ENCODE measurements around the gene VSTM2L. TPM values are rescaled to one million over a fixed set of nuclear protein-coding genes. Genes with fewer than 3 reads are reported as not detected.

Gene VSTM2L
- total RNA-seq, 1 donor from 2014 or later = 2.9 TPM

GRCh38 chr20:37881601-37882343, 21.2 kb upstream of the VSTM2L start:
- no peak overlapping the region for H3K9ac ChIP-seq
- no peaks in the 10 kb centered on the region for H3K27me3 ChIP-seq
- Mint-ChIP-seq H3K36me3 (no peaks in the 10 kb centered on the region), H3K9me3 (no peaks in the 10 kb centered on the region), H3K4me1 (peaks cover 36% of the 10 kb centered on the region), H3K27ac (peak overlapping the region; percentile 40), H3K27me3 (ENCODE audit: insufficient read depth, low read depth) (peaks cover 4% of the 10 kb centered on the region), H3K4me3 (peak overlapping the region; percentile 45)
- TF ChIP-seq EZH2phosphoT487 (IDR thresholded peaks at IDR 0.05) (no peak), EZH2 (IDR thresholded peaks at IDR 0.05) (no peak), CTCF (IDR thresholded peaks at IDR 0.05) (no peak)
- no peaks in the 10 kb centered on the region for H3K79me2 ChIP-seq (ENCODE audit: low read depth)
- no peak overlapping the region for H2AFZ ChIP-seq (replicated peaks)
- no peak overlapping the region for H3K4me2 ChIP-seq
- H3F3A ChIP-seq (ENCODE audit: low read depth) = no peaks in the 10 kb centered on the region
- H3K4me1 ChIP-seq = no peaks in the 10 kb centered on the region
- no peak for DNase-seq (ENCODE audit: low spot score)
- H3K4me3 ChIP-seq = no peak overlapping the region
- peaks cover 2% of the 10 kb centered on the region for H4K20me1 ChIP-seq (ENCODE audit: low read depth)
- H3K27ac ChIP-seq = no peak overlapping the region
- H3K36me3 ChIP-seq = no peaks in the 10 kb centered on the region
- no peaks in the 10 kb centered on the region for H3K9me3 ChIP-seq (ENCODE audit: low read depth)

GRCh38 chr20:37882961-37883712, 19.8 kb upstream of the VSTM2L start:
- H4K20me1 ChIP-seq (ENCODE audit: low read depth) = peaks cover 2% of the 10 kb centered on the region
- DNase-seq (ENCODE audit: low spot score) = no peak
- no peak overlapping the region for H3K27ac Mint-ChIP-seq
- peaks cover 4% of the 10 kb centered on the region for H3K27me3 Mint-ChIP-seq (ENCODE audit: insufficient read depth, low read depth)
- no peak overlapping the region for H3K9ac ChIP-seq
- H3K4me1 ChIP-seq = no peaks in the 10 kb centered on the region
- TF ChIP-seq CTCF (IDR thresholded peaks at IDR 0.05) (no peak), EZH2phosphoT487 (IDR thresholded peaks at IDR 0.05) (no peak), EZH2 (IDR thresholded peaks at IDR 0.05) (no peak)
- H3K79me2 ChIP-seq (ENCODE audit: low read depth) = no peaks in the 10 kb centered on the region
- no peak overlapping the region for H3K4me3 Mint-ChIP-seq
- no peaks in the 10 kb centered on the region for H3K27me3 ChIP-seq
- H3K9me3 ChIP-seq (ENCODE audit: low read depth) = no peaks in the 10 kb centered on the region
- H3K36me3 Mint-ChIP-seq = no peaks in the 10 kb centered on the region
- H3K4me1 Mint-ChIP-seq = peaks cover 35% of the 10 kb centered on the region
- H3K36me3 ChIP-seq = no peaks in the 10 kb centered on the region
- H3K27ac ChIP-seq = no peak overlapping the region
- no peak overlapping the region for H2AFZ ChIP-seq (replicated peaks)
- no peak overlapping the region for H3K4me2 ChIP-seq
- H3K4me3 ChIP-seq = no peak overlapping the region
- no peaks in the 10 kb centered on the region for H3K9me3 Mint-ChIP-seq
- no peaks in the 10 kb centered on the region for H3F3A ChIP-seq (ENCODE audit: low read depth)

GRCh38 chr20:37885042-37885441, 17.9 kb upstream of the VSTM2L start:
- TF ChIP-seq EZH2phosphoT487 (IDR thresholded peaks at IDR 0.05) = no peak
- no peak for TF ChIP-seq EZH2 (IDR thresholded peaks at IDR 0.05)
- no peak for TF ChIP-seq CTCF (IDR thresholded peaks at IDR 0.05)
- no peak overlapping the region for H3K4me2 ChIP-seq
- Mint-ChIP-seq H3K36me3 (no peaks in the 10 kb centered on the region), H3K27ac (peak overlapping the region; percentile 81), H3K4me1 (peaks cover 29% of the 10 kb centered on the region), H3K4me3 (no peak overlapping the region), H3K9me3 (no peaks in the 10 kb centered on the region), H3K27me3 (ENCODE audit: insufficient read depth, low read depth) (peaks cover 4% of the 10 kb centered on the region)
- H3K9ac ChIP-seq = no peak overlapping the region
- H3K4me1 ChIP-seq = no peaks in the 10 kb centered on the region
- H4K20me1 ChIP-seq (ENCODE audit: low read depth) = peaks cover 2% of the 10 kb centered on the region
- H3K9me3 ChIP-seq (ENCODE audit: low read depth) = no peaks in the 10 kb centered on the region
- no peak overlapping the region for H3K4me3 ChIP-seq
- no peak overlapping the region for H3K27ac ChIP-seq
- no peaks in the 10 kb centered on the region for H3K36me3 ChIP-seq
- DNase-seq (ENCODE audit: low spot score) = no peak
- H3K79me2 ChIP-seq (ENCODE audit: low read depth) = no peaks in the 10 kb centered on the region
- H3F3A ChIP-seq (ENCODE audit: low read depth) = no peaks in the 10 kb centered on the region
- H3K27me3 ChIP-seq = no peaks in the 10 kb centered on the region
- H2AFZ ChIP-seq (replicated peaks) = no peak overlapping the region
